ENCODE results near the gene NAALADL2. TPM values are rescaled to one million over a fixed set of nuclear protein-coding genes. Genes with fewer than 3 reads are reported as not detected.

NAALADL2 gene
- total and polyA plus RNA-seq, 2 of the 8 experiments (the other 6 are each of a cell fraction or from before 2014, with no cell fraction given), result 0.12 to 0.22 TPM

DNA sequence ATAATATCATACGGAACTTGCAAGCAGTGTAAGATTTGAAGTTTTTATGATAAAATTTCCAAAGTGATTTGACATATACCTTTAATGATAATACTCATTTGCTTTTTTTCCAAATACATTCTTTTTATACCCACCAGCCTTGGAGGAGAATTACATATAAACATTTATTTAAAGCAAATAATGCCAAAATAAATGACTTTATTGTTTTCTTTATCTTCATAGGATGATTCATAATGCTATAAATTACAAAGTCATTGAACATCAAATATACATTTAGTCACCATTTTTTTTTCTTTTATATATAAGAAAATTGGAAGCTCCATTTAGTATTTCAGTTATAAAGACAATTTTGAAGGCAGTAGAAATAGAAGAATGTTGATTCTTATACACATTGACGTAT is 450.9 kb downstream of the NAALADL2 start:
- no peak overlapping the region for H2BK5ac ChIP-seq (ENCODE audit: low read depth, low read length)
- CTCF ChIA-PET (ENCODE audit: partially characterized antibody), result interaction anchor here (0.8 kb wide), 1 partner anchor 10 kb away, joined by 3 read pairs; no protein-coding TSS in a partner anchor
- FAIRE-seq, result no peak
- no peak for TF ChIP-seq KDM5A (IDR thresholded peaks at IDR 0.05; ENCODE audit: low read length)

More for the DNA sequence above, 450.9 kb downstream of the NAALADL2 start:
- H3K23ac ChIP-seq (ENCODE audit: insufficient read length), result no peak overlapping the region
- H3K9me3 ChIP-seq (ENCODE audit: insufficient read depth in 2 of 2, low read depth in 1 of 2, low read length in 1 of 2), result no peaks in the 10 kb centered on the region
- H3K27me3 ChIP-seq (replicated peaks in 1 of 4; ENCODE audit: control insufficient read depth in 3 of 4, extremely low read depth in 1 of 4, insufficient read depth in 3 of 4, low read length in 3 of 4), result no peaks in the 10 kb centered on the region
- H2BK20ac ChIP-seq (ENCODE audit: low read length), result no peak overlapping the region
- no peak overlapping the region for H3K14ac ChIP-seq (ENCODE audit: insufficient read length)
- no peaks in the 10 kb centered on the region for H3K4me1 ChIP-seq (replicated peaks in 1 of 4; ENCODE audit: control insufficient read depth in 3 of 4, insufficient read depth in 4 of 4, low read length in 3 of 4)
- H3K23me2 ChIP-seq (ENCODE audit: low read depth, low read length), result peaks cover 3% of the 10 kb centered on the region; the same call in 1 of the 2 replicates
- H4K8ac ChIP-seq (ENCODE audit: extremely low read depth, insufficient read depth, low read length), result no peak overlapping the region
- no peak overlapping the region for H4K5ac ChIP-seq (ENCODE audit: insufficient read length, low read depth, low read length)
- H4K91ac ChIP-seq (replicated peaks; ENCODE audit: insufficient read length, low read length), result no peak overlapping the region
- no peak for DNase-seq (ENCODE audit: low read depth in 1 of 2, low spot score in 2 of 2)
- H2BK12ac ChIP-seq (ENCODE audit: low read depth, low read length), result no peak overlapping the region
- H3K18ac ChIP-seq (ENCODE audit: extremely low read depth, low read length), result no peak overlapping the region
- no peak overlapping the region for H3K4me2 ChIP-seq (ENCODE audit: insufficient read depth in 1 of 2, low read depth in 2 of 2, low read length in 2 of 2)
- no peak overlapping the region for H2AFZ ChIP-seq (ENCODE audit: low read length)
- H4K20me1 ChIP-seq (replicated peaks in 1 of 2; ENCODE audit: control insufficient read depth in 1 of 2, insufficient read depth in 2 of 2, low read length in 2 of 2), result no peaks in the 10 kb centered on the region
- no peak overlapping the region for H3K4me3 ChIP-seq (ENCODE audit: extremely low read depth in 1 of 4, insufficient read depth in 2 of 4, low read depth in 3 of 4, low read length in 4 of 4)
- no peak overlapping the region for H3K4ac ChIP-seq (replicated peaks; ENCODE audit: insufficient read length, low read depth, low read length)
- H3K56ac ChIP-seq (replicated peaks; ENCODE audit: insufficient read length, low read depth, low read length), result no peak overlapping the region
- no peaks in the 10 kb centered on the region for H3K79me1 ChIP-seq (ENCODE audit: low read depth, low read length)
- 88% methylated on average over 2 of the region's 2 CpGs; no CpG with 5 or more reads in 1 of the 2 experiments for WGBS, 2 experiments (ENCODE audit: extremely low coverage in 1 of 2, insufficient coverage in 1 of 2, insufficient read length in 1 of 2, insufficient replicate concordance in 2 of 2, low coverage in 1 of 2, low lambda C conversion rate in 2 of 2, missing lambda C conversion rate in 1 of 2)
- H2BK15ac ChIP-seq (ENCODE audit: low read length), result no peak overlapping the region
- no peak overlapping the region for H2AK5ac ChIP-seq (ENCODE audit: low read depth, low read length)
- H3K9ac ChIP-seq (replicated peaks in 1 of 4; ENCODE audit: extremely low read depth in 1 of 4, low read depth in 3 of 4, low read length in 3 of 4), result no peak overlapping the region
- no peaks in the 10 kb centered on the region for H3K79me2 ChIP-seq (ENCODE audit: control insufficient read depth in 1 of 2, insufficient read depth in 2 of 2, low read length in 2 of 2)
- no peaks in the 10 kb centered on the region for H3K36me3 ChIP-seq (ENCODE audit: control insufficient read depth in 2 of 4, insufficient read depth in 4 of 4, low read length in 3 of 4)
- H2BK120ac ChIP-seq (replicated peaks; ENCODE audit: low read depth, low read length), result no peak overlapping the region
- POLR2A ChIA-PET (ENCODE audit: partially characterized antibody), result no interaction called here
- no peak overlapping the region for H3K27ac ChIP-seq (ENCODE audit: low read depth, low read length)
